GM23248 (cell line): ENCODE results near the gene PIK3CD. TPM values are rescaled to one million over a fixed set of nuclear protein-coding genes. Genes with fewer than 3 reads are reported as not detected.
A peak's percentile ranks its signal among the peaks of the same experiment; 100 is the strongest.

Experiments
- DNase-seq: peaks from one replicate; pipeline ENCODE4 v3.0.0-alpha.2; 2015
- H2AFZ ChIP-seq: fragments of 200-600 bp; sonication (generic); 2 replicates; pipeline ENCODE4 v1.6.1; 2016; ENCODE audit warnings: antibody characterized with exemption
- H3F3A ChIP-seq: fragments of 200-600 bp; sonication (generic); 2 replicates; pipeline ENCODE4 v1.6.1; 2016; ENCODE audit warnings: mild to moderate bottlenecking, antibody characterized with exemption, mixed run types; ENCODE audit not compliant: insufficient read depth
- H3K27ac ChIP-seq: fragments of 200-600 bp; sonication (generic); 2 replicates; pipeline ENCODE4 v1.5.1; 2016; ENCODE audit warnings: mild to moderate bottlenecking
- H3K27me3 ChIP-seq: fragments of 200-600 bp; sonication (generic); replicated peaks from 2 replicates; pipeline ENCODE4 v1.6.1; 2016; ENCODE audit warnings: mild to moderate bottlenecking; ENCODE audit not compliant: insufficient read depth
- H3K36me3 ChIP-seq: fragments of 200-600 bp; sonication (generic); 2 replicates; pipeline ENCODE4 v1.6.1; 2016; ENCODE audit warnings: low read depth, mild to moderate bottlenecking
- H3K4me1 ChIP-seq: fragments of 200-600 bp; sonication (generic); 2 replicates; pipeline ENCODE4 v1.6.1; 2016; ENCODE audit warnings: mild to moderate bottlenecking; ENCODE audit not compliant: insufficient read depth
- H3K4me2 ChIP-seq: fragments of 200-600 bp; sonication (generic); one replicate; pipeline ENCODE4 v1.6.1; 2016; ENCODE audit warnings: mild to moderate bottlenecking; ENCODE audit not compliant: unreplicated experiment
- H3K4me3 ChIP-seq: fragments of 200-600 bp; sonication (generic); 2 replicates; pipeline ENCODE4 v1.5.1; 2016; ENCODE audit warnings: mild to moderate bottlenecking
- H3K79me2 ChIP-seq: fragments of 200-600 bp; sonication (generic); 2 replicates; pipeline ENCODE4 v1.6.1; 2016; ENCODE audit warnings: mild to moderate bottlenecking; ENCODE audit not compliant: insufficient read depth
- H3K9ac ChIP-seq: fragments of 200-600 bp; sonication (generic); 2 replicates; pipeline ENCODE4 v1.6.1; 2016; ENCODE audit warnings: mild to moderate bottlenecking
- H3K9me2 ChIP-seq: fragments of 200-600 bp; sonication (generic); 2 replicates; pipeline ENCODE4 v1.6.1; 2016; ENCODE audit warnings: mixed run types, mild to moderate bottlenecking, moderate library complexity; ENCODE audit not compliant: insufficient read depth
- H3K9me3 ChIP-seq: fragments of 200-600 bp; sonication (generic); one replicate; pipeline ENCODE4 v1.6.1; 2017; ENCODE audit warnings: low read depth
- H4K20me1 ChIP-seq: fragments of 200-600 bp; sonication (generic); 2 replicates; pipeline ENCODE4 v1.6.0; 2016; ENCODE audit not compliant: insufficient read depth
- EZH2 ChIP-seq: fragments of 200-600 bp; sonication (generic); IDR thresholded peaks from 2 replicates; pipeline ENCODE4 v1.6.1; 2018; ENCODE audit warnings: antibody characterized with exemption, mild to moderate bottlenecking; ENCODE audit not compliant: insufficient read depth, poor library complexity, severe bottlenecking
- EZH2phosphoT487 ChIP-seq: fragments of 200-600 bp; sonication (generic); IDR thresholded peaks from 2 replicates; pipeline ENCODE4 v1.6.1; 2018; ENCODE audit warnings: antibody characterized with exemption, moderate library complexity, mild to moderate bottlenecking, low read depth; ENCODE audit not compliant: insufficient read depth
- WGBS, 2 experiments: methylation state at CpG; one replicate each; pipeline ENCODE4 v1.1.6; 2015 to 2017; ENCODE audit warnings: low lambda C conversion rate in 2 of 2, low coverage in 1 of 2; ENCODE audit errors: missing lambda C conversion rate in 2 of 2; 5-methylcytosine and 5-hydroxymethylcytosine counted together
- in situ Hi-C: fragments of 300-500 bp; cut with MboI; formaldehyde crosslinking; loops from 2 replicates; pipeline ENCODE4 v1.15.0; 2020
- polyA plus RNA-seq: library from polyadenylated mRNA; unstranded; fragments of >200 nt; fragmentation: Nextera tagmentation; extraction: Ambion mirVana; gene quantifications from 2 replicates; pipeline ENCODE4 v1.2.1, GENCODE V29; 2016
- total RNA-seq: library from RNA; depleted of rRNA; stranded (reverse); fragments of >200 nt; shearing (Covaris generic); gene quantifications from 2 replicates; pipeline ENCODE4 v1.2.3, GENCODE V29; 2014

PIK3CD gene
- total and polyA plus RNA-seq, 2 experiments from 2014 or later, result 3.5 to 7.1 TPM

GRCh38 chr1:9684801-9685200, 33.3 kb downstream of the PIK3CD start:
- TF ChIP-seq EZH2phosphoT487, result no peak
- no peak for TF ChIP-seq EZH2
- Histone ChIP-seq H4K20me1 (no peaks in the 10 kb centered on the region), H3K9me2 (no peaks in the 10 kb centered on the region), H3K27ac (no peak overlapping the region), H3K9ac (no peak overlapping the region), H3K4me2 (no peak overlapping the region), H3K9me3 (no peaks in the 10 kb centered on the region), H3K79me2 (no peaks in the 10 kb centered on the region), H3K4me1 (peaks cover 9% of the 10 kb centered on the region; the same call in 1 of the 2 replicates), H3K36me3 (no peaks in the 10 kb centered on the region), H3K4me3 (no peak overlapping the region), H3F3A (0 out of 2 replicates have a peak, but pooled peaks cover 14% of the 10 kb centered on the region), H2AFZ (no peak overlapping the region), H3K27me3 (no peaks in the 10 kb centered on the region)
- 100% methylated on average over 1 of the region's 1 CpG for WGBS, 2 experiments
- DNase-seq, result no peak
- in situ Hi-C loops, result no loop called here

- H3K27ac ChIP-seq, result no peak overlapping the region
Observed at GRCh38 chr1:9687120-9687873, 35.8 kb downstream of the PIK3CD start.

GRCh38 chr1:9687874-9688582, 36.5 kb downstream of the PIK3CD start:
- peak overlapping the region; percentile 76 for H3K4me3 ChIP-seq
- 0 out of 2 replicates have a peak, but pooled peaks cover 14% of the 10 kb centered on the region for H3F3A ChIP-seq
- DNase-seq, result peak; percentile 71
- TF ChIP-seq EZH2 (no peak), EZH2phosphoT487 (no peak)
- no peaks in the 10 kb centered on the region for H3K36me3 ChIP-seq
- 5 to 6% methylated on average over 33 to 34 of the region's 34 CpGs for WGBS, 2 experiments
- no peaks in the 10 kb centered on the region; the same call in 1 of the 2 replicates for H3K79me2 ChIP-seq
- no peaks in the 10 kb centered on the region for H3K27me3 ChIP-seq
- H3K9me2 ChIP-seq, result no peaks in the 10 kb centered on the region
- in situ Hi-C loops, result no loop called here
- peak overlapping the region; percentile 69 for H2AFZ ChIP-seq
- no peaks in the 10 kb centered on the region for H3K9me3 ChIP-seq
- peak overlapping the region; percentile 84 for H3K4me2 ChIP-seq
- no peak overlapping the region for H3K27ac ChIP-seq
- no peaks in the 10 kb centered on the region for H4K20me1 ChIP-seq
- H3K9ac ChIP-seq, result peak overlapping the region; percentile 55
- peaks cover 21% of the 10 kb centered on the region for H3K4me1 ChIP-seq

More at GRCh38 chr1:9687120-9687873, 35.8 kb downstream of the PIK3CD start:
- H3K79me2 ChIP-seq, result no peaks in the 10 kb centered on the region; the same call in 1 of the 2 replicates
- H3K9me3 ChIP-seq, result no peaks in the 10 kb centered on the region
- H4K20me1 ChIP-seq, result no peaks in the 10 kb centered on the region
- peak overlapping the region; percentile 55 for H3K9ac ChIP-seq
- no peaks in the 10 kb centered on the region for H3K9me2 ChIP-seq
- H3K4me3 ChIP-seq, result peak overlapping the region; percentile 76
- H3K27me3 ChIP-seq, result no peaks in the 10 kb centered on the region
- WGBS, 2 experiments, result 2 to 4% methylated on average over 21 to 34 of the region's 42 CpGs
- in situ Hi-C loops, result no loop called here
- 0 out of 2 replicates have a peak, but pooled peaks cover 14% of the 10 kb centered on the region for H3F3A ChIP-seq
- no peak for TF ChIP-seq EZH2phosphoT487
- no peak for TF ChIP-seq EZH2
- peak overlapping the region; percentile 84 for H3K4me2 ChIP-seq
- peak overlapping the region; percentile 69 for H2AFZ ChIP-seq
- H3K4me1 ChIP-seq, result peaks cover 21% of the 10 kb centered on the region
- H3K36me3 ChIP-seq, result no peaks in the 10 kb centered on the region
- DNase-seq, result peak; percentile 69

- no peak overlapping the region for H3K27ac ChIP-seq
- no peaks in the 10 kb centered on the region; the same call in 1 of the 2 replicates for H3K79me2 ChIP-seq
- peak overlapping the region; percentile 76 for H3K4me3 ChIP-seq
- peaks cover 21% of the 10 kb centered on the region for H3K4me1 ChIP-seq
- TF ChIP-seq EZH2 (no peak), EZH2phosphoT487 (no peak)
- in situ Hi-C loops, result no loop called here
- H3K36me3 ChIP-seq, result no peaks in the 10 kb centered on the region
- peak overlapping the region; percentile 84 for H3K4me2 ChIP-seq
- 0 out of 2 replicates have a peak, but pooled peaks cover 14% of the 10 kb centered on the region for H3F3A ChIP-seq
- peak overlapping the region; percentile 69 for H2AFZ ChIP-seq
- H4K20me1 ChIP-seq, result no peaks in the 10 kb centered on the region
- WGBS, 2 experiments, result 47 to 51% methylated on average over 14 of the region's 14 CpGs
- no peaks in the 10 kb centered on the region for H3K9me2 ChIP-seq
- H3K9ac ChIP-seq, result peak overlapping the region; percentile 60; the same call in 1 of the 2 replicates
- H3K9me3 ChIP-seq, result no peaks in the 10 kb centered on the region
- H3K27me3 ChIP-seq, result no peaks in the 10 kb centered on the region
- DNase-seq, result no peak
Observed at GRCh38 chr1:9688599-9688998, 37.1 kb downstream of the PIK3CD start.
